DOHH2 (cell line): Measurements from ENCODE around the gene ACSF3.

Experiments used
- H3F3A ChIP-seq: fragments of 200-600 bp; sonication (generic), shearing (Covaris generic); 2 replicates; pipeline ENCODE4 v1.6.0; 2016; ENCODE audit warnings: antibody characterized with exemption, mild to moderate bottlenecking; ENCODE audit not compliant: control insufficient read depth, insufficient read depth
- H3K27ac ChIP-seq: fragments of 200-600 bp; sonication (generic); 2 replicates; pipeline ENCODE4 v1.5.1; 2014; ENCODE audit warnings: low read depth, mild to moderate bottlenecking, low read length, moderate library complexity
- H3K27me3 ChIP-seq: fragments of 200-600 bp; sonication (generic); 2 replicates; pipeline ENCODE4 v1.6.1; 2014; ENCODE audit warnings: mild to moderate bottlenecking, low read length, mixed read lengths; ENCODE audit not compliant: control insufficient read depth
- H3K36me3 ChIP-seq: fragments of 200-600 bp; sonication (generic); 2 replicates; pipeline ENCODE4 v1.6.1; 2014; ENCODE audit warnings: mild to moderate bottlenecking, low read length, moderate library complexity, mixed read lengths; ENCODE audit not compliant: control insufficient read depth
- H3K4me1 ChIP-seq: fragments of 200-600 bp; sonication (generic); 2 replicates; pipeline ENCODE4 v1.6.1; 2014; ENCODE audit warnings: mild to moderate bottlenecking, low read length, mixed read lengths; ENCODE audit not compliant: control insufficient read depth
- H3K4me2 ChIP-seq: fragments of 200-600 bp; sonication (generic); 2 replicates; pipeline ENCODE4 v1.6.0; 2014; ENCODE audit warnings: mild to moderate bottlenecking, low read length, moderate library complexity
- H3K4me3 ChIP-seq: fragments of 200-600 bp; sonication (generic); 2 replicates; pipeline ENCODE4 v1.5.1; 2014; ENCODE audit warnings: mild to moderate bottlenecking, low read length, mixed read lengths
- H3K79me2 ChIP-seq: fragments of 200-600 bp; sonication (generic); 2 replicates; pipeline ENCODE4 v1.6.1; 2014; ENCODE audit warnings: mild to moderate bottlenecking, low read length, mixed read lengths; ENCODE audit not compliant: control insufficient read depth
- H3K9me2 ChIP-seq: fragments of 200-600 bp; sonication (generic); replicated peaks from 2 replicates; pipeline ENCODE4 v1.6.1; 2014; ENCODE audit warnings: mild to moderate bottlenecking, low read length, mixed read lengths; ENCODE audit not compliant: control insufficient read depth
- H3K9me3 ChIP-seq: fragments of 200-600 bp; sonication (generic); 2 replicates; pipeline ENCODE4 v1.6.1; 2014; ENCODE audit warnings: antibody characterized with exemption, low read length, mixed read lengths; ENCODE audit not compliant: control insufficient read depth, insufficient read depth
- H4K20me1 ChIP-seq: fragments of 200-600 bp; sonication (generic); 2 replicates; pipeline ENCODE4 v1.6.0; 2014; ENCODE audit warnings: low read depth, mild to moderate bottlenecking, antibody characterized with exemption, low read length, moderate library complexity; ENCODE audit not compliant: control insufficient read depth, insufficient read depth
- EZH2phosphoT487 ChIP-seq: fragments of 200-600 bp; sonication (generic); IDR thresholded peaks from 2 replicates; pipeline ENCODE4 v1.6.1; 2017; ENCODE audit warnings: borderline replicate concordance, mild to moderate bottlenecking, antibody characterized with exemption, low read length, moderate library complexity, mixed read lengths
- TF ChIP-seq, protein P1 (sequence below): fragments of 200-600 bp; sonication (generic); IDR thresholded peaks from one replicate; pipeline ENCODE4 v1.5.1; 2014; ENCODE audit warnings: antibody characterized with exemption, mild to moderate bottlenecking, low read depth, low read length; ENCODE audit not compliant: poor library complexity, severe bottlenecking

Gene ACSF3

GRCh38 chr16:89045881-89046280 is 47.8 kb upstream of the ACSF3 start:
- Histone ChIP-seq H3K79me2 (peaks cover 8% of the 10 kb centered on the region; the same call in 1 of the 2 replicates), H3K36me3 (peaks cover 6% of the 10 kb centered on the region), H3K9me3 (no peaks in the 10 kb centered on the region), H3K27ac (no peak overlapping the region), H3K9me2 (no peaks in the 10 kb centered on the region), H3K4me2 (peak overlapping the region; percentile 82; the same call in 1 of the 2 replicates), H3F3A (no peaks in the 10 kb centered on the region; the same call in 1 of the 2 replicates), H4K20me1 (no peaks in the 10 kb centered on the region), H3K27me3 (no peaks in the 10 kb centered on the region), H3K4me1 (peaks cover 43% of the 10 kb centered on the region), H3K4me3 (peak overlapping the region; percentile 80)
- TF ChIP-seq, protein P1, sequence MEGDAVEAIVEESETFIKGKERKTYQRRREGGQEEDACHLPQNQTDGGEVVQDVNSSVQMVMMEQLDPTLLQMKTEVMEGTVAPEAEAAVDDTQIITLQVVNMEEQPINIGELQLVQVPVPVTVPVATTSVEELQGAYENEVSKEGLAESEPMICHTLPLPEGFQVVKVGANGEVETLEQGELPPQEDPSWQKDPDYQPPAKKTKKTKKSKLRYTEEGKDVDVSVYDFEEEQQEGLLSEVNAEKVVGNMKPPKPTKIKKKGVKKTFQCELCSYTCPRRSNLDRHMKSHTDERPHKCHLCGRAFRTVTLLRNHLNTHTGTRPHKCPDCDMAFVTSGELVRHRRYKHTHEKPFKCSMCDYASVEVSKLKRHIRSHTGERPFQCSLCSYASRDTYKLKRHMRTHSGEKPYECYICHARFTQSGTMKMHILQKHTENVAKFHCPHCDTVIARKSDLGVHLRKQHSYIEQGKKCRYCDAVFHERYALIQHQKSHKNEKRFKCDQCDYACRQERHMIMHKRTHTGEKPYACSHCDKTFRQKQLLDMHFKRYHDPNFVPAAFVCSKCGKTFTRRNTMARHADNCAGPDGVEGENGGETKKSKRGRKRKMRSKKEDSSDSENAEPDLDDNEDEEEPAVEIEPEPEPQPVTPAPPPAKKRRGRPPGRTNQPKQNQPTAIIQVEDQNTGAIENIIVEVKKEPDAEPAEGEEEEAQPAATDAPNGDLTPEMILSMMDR: no peak
- no peak for TF ChIP-seq EZH2phosphoT487

- no peaks in the 10 kb centered on the region; the same call in 1 of the 2 replicates for H3F3A ChIP-seq
- no peaks in the 10 kb centered on the region for H3K27me3 ChIP-seq
- peaks cover 8% of the 10 kb centered on the region; the same call in 1 of the 2 replicates for H3K79me2 ChIP-seq
- peaks cover 37% of the 10 kb centered on the region for H3K4me1 ChIP-seq
- H3K9me3 ChIP-seq: no peaks in the 10 kb centered on the region
- no peaks in the 10 kb centered on the region for H3K9me2 ChIP-seq
- peaks cover 6% of the 10 kb centered on the region for H3K36me3 ChIP-seq
- no peaks in the 10 kb centered on the region for H4K20me1 ChIP-seq
- no peak overlapping the region for H3K4me2 ChIP-seq
- H3K4me3 ChIP-seq: no peak overlapping the region
- H3K27ac ChIP-seq: no peak overlapping the region
- TF ChIP-seq, protein P1: no peak
- TF ChIP-seq EZH2phosphoT487: no peak
Measured at GRCh38 chr16:89046491-89046890, 47.2 kb upstream of the ACSF3 start.

DNA sequence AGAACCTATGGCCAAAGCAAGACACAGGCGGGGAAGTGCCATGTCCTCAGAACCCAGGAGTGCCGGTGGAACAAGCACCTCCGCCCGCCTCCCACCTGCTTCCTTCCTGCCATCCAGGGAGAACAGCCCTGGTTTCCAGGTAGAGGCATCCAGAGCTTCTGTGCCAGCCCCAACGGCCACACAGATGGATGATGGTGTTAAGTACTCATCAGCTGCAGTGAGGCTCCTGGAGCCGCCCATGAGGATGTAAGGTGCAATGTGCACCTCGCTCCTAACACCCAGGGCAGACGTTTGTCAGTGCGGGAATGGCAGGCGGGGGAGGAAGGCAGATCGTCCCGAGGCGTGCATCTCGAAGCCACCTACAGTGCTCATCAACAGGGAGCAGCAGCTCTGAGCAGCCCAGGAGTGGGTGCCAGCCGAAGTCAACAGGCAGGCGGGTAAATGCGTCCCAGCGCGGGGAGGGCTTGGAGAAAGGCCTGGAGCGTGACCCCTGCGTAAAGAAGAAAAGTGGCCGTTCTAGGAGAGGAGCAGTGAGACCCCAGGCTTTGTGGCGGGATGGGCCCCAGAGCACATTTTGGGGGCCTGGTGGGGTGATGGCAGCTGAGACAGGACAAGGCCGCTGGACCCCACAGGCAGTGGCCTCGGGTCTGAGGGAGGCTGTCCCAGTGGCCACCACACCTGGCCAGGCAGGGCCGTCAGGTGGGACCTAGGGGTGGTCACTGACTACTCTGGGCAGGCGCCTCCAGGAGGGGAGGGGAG is 46.1 kb upstream of the ACSF3 start:
- Histone ChIP-seq H3K4me1 (peaks cover 36% of the 10 kb centered on the region), H3K4me2 (no peak overlapping the region), H3K27me3 (no peaks in the 10 kb centered on the region), H3K36me3 (peaks cover 6% of the 10 kb centered on the region), H3F3A (no peaks in the 10 kb centered on the region; the same call in 1 of the 2 replicates), H3K27ac (no peak overlapping the region), H3K9me2 (no peaks in the 10 kb centered on the region), H4K20me1 (no peaks in the 10 kb centered on the region), H3K4me3 (no peak overlapping the region), H3K79me2 (peaks cover 8% of the 10 kb centered on the region; the same call in 1 of the 2 replicates), H3K9me3 (no peaks in the 10 kb centered on the region)
- TF ChIP-seq EZH2phosphoT487: no peak
- TF ChIP-seq, protein P1: no peak
